ENCODE results near the gene CRBN.

Gene CRBN

GRCh38 chr3:3179407-3180094, at the start of gene CRBN:
CRBN (minus strand) TSS chr3:3179691; CDS start chr3:3179687, 4 bp downstream.
- Mint-ChIP-seq H3K4me1 (peaks cover 33% of the 10 kb centered on the region), H3K27ac (peak within 1 kb of the TSS; percentile 82)

GRCh38 chr3:3227640-3228039, 48.1 kb upstream of the CRBN start:
- Mint-ChIP-seq H3K9me3 (peaks cover 8% of the 10 kb centered on the region), H3K27ac (no peak overlapping the region), H3K27me3 (peaks cover 11% of the 10 kb centered on the region), H3K36me3 (no peaks in the 10 kb centered on the region), H3K4me3 (no peak overlapping the region), H3K4me1 (no peaks in the 10 kb centered on the region)
- ATAC-seq: no peak

More at GRCh38 chr3:3179407-3180094, at the start of gene CRBN:
- no peaks in the 10 kb centered on the region for H3K36me3 Mint-ChIP-seq
- no peaks in the 10 kb centered on the region for H3K27me3 Mint-ChIP-seq
- H3K4me3 Mint-ChIP-seq: peak within 1 kb of the TSS; percentile 85
- peak; percentile 98 for ATAC-seq
- H3K9me3 Mint-ChIP-seq: no peaks in the 10 kb centered on the region

GRCh38 chr3:3221528-3221927, 42.0 kb upstream of the CRBN start:
- peaks cover 11% of the 10 kb centered on the region for H3K27me3 Mint-ChIP-seq
- no peaks in the 10 kb centered on the region for H3K36me3 Mint-ChIP-seq
- no peak for ATAC-seq
- peaks cover 2% of the 10 kb centered on the region for H3K9me3 Mint-ChIP-seq
- no peak overlapping the region for H3K27ac Mint-ChIP-seq
- H3K4me3 Mint-ChIP-seq: no peak overlapping the region
- no peaks in the 10 kb centered on the region for H3K4me1 Mint-ChIP-seq

GRCh38 chr3:3216401-3216800, 36.9 kb upstream of the CRBN start:
- H3K36me3 Mint-ChIP-seq: no peaks in the 10 kb centered on the region
- H3K27me3 Mint-ChIP-seq: no peaks in the 10 kb centered on the region
- H3K4me3 Mint-ChIP-seq: no peak overlapping the region
- H3K4me1 Mint-ChIP-seq: no peaks in the 10 kb centered on the region
- H3K27ac Mint-ChIP-seq: no peak overlapping the region
- no peak for ATAC-seq
- H3K9me3 Mint-ChIP-seq: no peaks in the 10 kb centered on the region

GRCh38 chr3:3212781-3213440, 33.4 kb upstream of the CRBN start:
- no peak overlapping the region for H3K4me3 Mint-ChIP-seq
- no peaks in the 10 kb centered on the region for H3K27me3 Mint-ChIP-seq
- no peaks in the 10 kb centered on the region for H3K36me3 Mint-ChIP-seq
- no peaks in the 10 kb centered on the region for H3K9me3 Mint-ChIP-seq
- no peak overlapping the region for H3K27ac Mint-ChIP-seq
- no peaks in the 10 kb centered on the region for H3K4me1 Mint-ChIP-seq
- ATAC-seq: no peak

- no peak for ATAC-seq
- Mint-ChIP-seq H3K27me3 (no peaks in the 10 kb centered on the region), H3K4me3 (no peak overlapping the region), H3K36me3 (no peaks in the 10 kb centered on the region), H3K4me1 (no peaks in the 10 kb centered on the region), H3K27ac (no peak overlapping the region), H3K9me3 (no peaks in the 10 kb centered on the region)
Measured at GRCh38 chr3:3209714-3210113, 30.2 kb upstream of the CRBN start.

GRCh38 chr3:3209057-3209456, 29.6 kb upstream of the CRBN start:
- Mint-ChIP-seq H3K4me3 (no peak overlapping the region), H3K4me1 (no peaks in the 10 kb centered on the region), H3K9me3 (no peaks in the 10 kb centered on the region), H3K36me3 (no peaks in the 10 kb centered on the region), H3K27ac (no peak overlapping the region), H3K27me3 (no peaks in the 10 kb centered on the region)
- no peak for ATAC-seq

GRCh38 chr3:3201611-3202010, 22.1 kb upstream of the CRBN start:
- H3K36me3 Mint-ChIP-seq: no peaks in the 10 kb centered on the region
- peak; percentile 66 for ATAC-seq
- peaks cover 4% of the 10 kb centered on the region for H3K9me3 Mint-ChIP-seq
- H3K27ac Mint-ChIP-seq: no peak overlapping the region
- peaks cover 18% of the 10 kb centered on the region for H3K4me1 Mint-ChIP-seq
- no peak overlapping the region for H3K4me3 Mint-ChIP-seq
- H3K27me3 Mint-ChIP-seq: no peaks in the 10 kb centered on the region

- Mint-ChIP-seq H3K9me3 (peaks cover 4% of the 10 kb centered on the region), H3K4me1 (peaks cover 18% of the 10 kb centered on the region), H3K36me3 (no peaks in the 10 kb centered on the region), H3K4me3 (no peak overlapping the region), H3K27me3 (no peaks in the 10 kb centered on the region), H3K27ac (no peak overlapping the region)
- ATAC-seq: no peak
Measured at GRCh38 chr3:3200632-3201212, 21.2 kb upstream of the CRBN start.

- ATAC-seq: no peak
- Mint-ChIP-seq H3K27ac (no peak overlapping the region), H3K27me3 (peaks cover 8% of the 10 kb centered on the region), H3K4me1 (peaks cover 18% of the 10 kb centered on the region), H3K4me3 (no peak overlapping the region), H3K9me3 (peaks cover 4% of the 10 kb centered on the region), H3K36me3 (no peaks in the 10 kb centered on the region)
Measured at GRCh38 chr3:3199306-3199705, 19.8 kb upstream of the CRBN start.

- H3K4me1 Mint-ChIP-seq: peaks cover 9% of the 10 kb centered on the region
Measured at GRCh38 chr3:3196148-3196861, 16.8 kb upstream of the CRBN start.

GRCh38 chr3:3194861-3195260, 15.4 kb upstream of the CRBN start:
- no peaks in the 10 kb centered on the region for H3K36me3 Mint-ChIP-seq
- H3K9me3 Mint-ChIP-seq: no peaks in the 10 kb centered on the region
- no peak overlapping the region for H3K4me3 Mint-ChIP-seq
- H3K27me3 Mint-ChIP-seq: peaks cover 15% of the 10 kb centered on the region
- no peaks in the 10 kb centered on the region for H3K4me1 Mint-ChIP-seq
- H3K27ac Mint-ChIP-seq: no peak overlapping the region
- no peak for ATAC-seq

More at GRCh38 chr3:3196148-3196861, 16.8 kb upstream of the CRBN start:
- H3K27me3 Mint-ChIP-seq: peaks cover 8% of the 10 kb centered on the region
- no peak overlapping the region for H3K4me3 Mint-ChIP-seq
- no peak overlapping the region for H3K27ac Mint-ChIP-seq
- H3K9me3 Mint-ChIP-seq: no peaks in the 10 kb centered on the region
- ATAC-seq: no peak
- no peaks in the 10 kb centered on the region for H3K36me3 Mint-ChIP-seq

- Mint-ChIP-seq H3K27me3 (peaks cover 22% of the 10 kb centered on the region), H3K9me3 (no peaks in the 10 kb centered on the region), H3K4me3 (no peak overlapping the region), H3K27ac (no peak overlapping the region), H3K36me3 (no peaks in the 10 kb centered on the region), H3K4me1 (no peaks in the 10 kb centered on the region)
- ATAC-seq: no peak
Measured at GRCh38 chr3:3192286-3192675, 12.8 kb upstream of the CRBN start.

GRCh38 chr3:3191675-3192285, 12.3 kb upstream of the CRBN start:
- H3K9me3 Mint-ChIP-seq: no peaks in the 10 kb centered on the region
- ATAC-seq: no peak
- no peaks in the 10 kb centered on the region for H3K4me1 Mint-ChIP-seq
- no peaks in the 10 kb centered on the region for H3K36me3 Mint-ChIP-seq
- peaks cover 22% of the 10 kb centered on the region for H3K27me3 Mint-ChIP-seq
- no peak overlapping the region for H3K4me3 Mint-ChIP-seq
- H3K27ac Mint-ChIP-seq: no peak overlapping the region

GRCh38 chr3:3189961-3190360, 10.5 kb upstream of the CRBN start:
- no peaks in the 10 kb centered on the region for H3K36me3 Mint-ChIP-seq
- no peak overlapping the region for H3K27ac Mint-ChIP-seq
- H3K27me3 Mint-ChIP-seq: peaks cover 17% of the 10 kb centered on the region
- no peaks in the 10 kb centered on the region for H3K4me1 Mint-ChIP-seq
- no peak for ATAC-seq
- H3K9me3 Mint-ChIP-seq: peaks cover 4% of the 10 kb centered on the region
- H3K4me3 Mint-ChIP-seq: no peak overlapping the region
